A673 (cell line): ENCODE data around the gene PCDHGA11.

Source experiments
- EZH2 ChIP-seq: fragments of 200-600 bp; sonication (generic); IDR thresholded peaks from 2 replicates; pipeline ENCODE4 v1.6.1; 2017; ENCODE audit warnings: borderline replicate concordance, low read depth, mild to moderate bottlenecking, mixed read lengths, antibody characterized with exemption, low read length; ENCODE audit not compliant: poor library complexity, severe bottlenecking
- TF ChIP-seq, protein P1 (sequence below): fragments of 300-800, 200-600 bp; sonication (generic); conservative IDR thresholded peaks from 2 replicates; pipeline ENCODE4 v1.5.1; 2017; ENCODE audit warnings: low read depth, mild to moderate bottlenecking, antibody characterized with exemption, low read length, moderate library complexity, mixed read lengths

DNA sequence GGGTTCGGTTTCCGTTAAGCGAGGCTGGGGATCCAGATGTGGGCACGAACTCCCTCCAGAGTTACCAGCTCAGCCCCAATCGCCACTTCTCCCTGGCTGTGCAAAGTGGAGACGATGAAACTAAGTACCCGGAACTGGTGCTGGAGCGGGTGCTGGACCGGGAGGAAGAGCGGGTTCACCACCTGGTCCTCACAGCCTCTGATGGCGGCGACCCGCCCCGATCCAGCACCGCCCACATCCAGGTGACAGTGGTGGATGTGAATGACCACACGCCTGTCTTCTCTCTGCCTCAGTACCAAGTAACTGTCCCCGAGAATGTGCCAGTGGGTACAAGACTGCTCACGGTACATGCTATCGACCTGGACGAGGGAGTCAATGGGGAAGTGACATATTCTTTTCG, 37.5 kb upstream of the PCDHGA11 start:
- TF ChIP-seq, protein P1, sequence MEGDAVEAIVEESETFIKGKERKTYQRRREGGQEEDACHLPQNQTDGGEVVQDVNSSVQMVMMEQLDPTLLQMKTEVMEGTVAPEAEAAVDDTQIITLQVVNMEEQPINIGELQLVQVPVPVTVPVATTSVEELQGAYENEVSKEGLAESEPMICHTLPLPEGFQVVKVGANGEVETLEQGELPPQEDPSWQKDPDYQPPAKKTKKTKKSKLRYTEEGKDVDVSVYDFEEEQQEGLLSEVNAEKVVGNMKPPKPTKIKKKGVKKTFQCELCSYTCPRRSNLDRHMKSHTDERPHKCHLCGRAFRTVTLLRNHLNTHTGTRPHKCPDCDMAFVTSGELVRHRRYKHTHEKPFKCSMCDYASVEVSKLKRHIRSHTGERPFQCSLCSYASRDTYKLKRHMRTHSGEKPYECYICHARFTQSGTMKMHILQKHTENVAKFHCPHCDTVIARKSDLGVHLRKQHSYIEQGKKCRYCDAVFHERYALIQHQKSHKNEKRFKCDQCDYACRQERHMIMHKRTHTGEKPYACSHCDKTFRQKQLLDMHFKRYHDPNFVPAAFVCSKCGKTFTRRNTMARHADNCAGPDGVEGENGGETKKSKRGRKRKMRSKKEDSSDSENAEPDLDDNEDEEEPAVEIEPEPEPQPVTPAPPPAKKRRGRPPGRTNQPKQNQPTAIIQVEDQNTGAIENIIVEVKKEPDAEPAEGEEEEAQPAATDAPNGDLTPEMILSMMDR = no peak
- TF ChIP-seq EZH2 = no peak
